Neural progenitor cell (in vitro differentiated cells): ENCODE results near the gene ROPN1B.
A peak's percentile ranks its signal among the peaks of the same experiment; 100 is the strongest.

Source experiments
- CTCF ChIP-seq: fragments of 200-600 bp; sonication (generic); IDR thresholded peaks from 2 replicates; pipeline ENCODE4 v1.5.1; 2017; ENCODE audit warnings: antibody characterized with exemption, mild to moderate bottlenecking
- EZH2 ChIP-seq: fragments of 200-600 bp; sonication (generic); IDR thresholded peaks from 2 replicates; pipeline ENCODE4 v1.6.1; 2017; ENCODE audit warnings: antibody characterized with exemption, mild to moderate bottlenecking, moderate library complexity

GRCh38 chr3:125990253-125990970 is 21.4 kb downstream of the ROPN1B start:
- TF ChIP-seq CTCF, result no peak
- peak; percentile 65 for TF ChIP-seq EZH2
